Lower leg skin (tissue), 4 donors: ENCODE data around the gene GPR34. TPM values are rescaled to one million over a fixed set of nuclear protein-coding genes. Genes with fewer than 3 reads are reported as not detected.
"Not testable (repeated sequence)": the region's sequence is repeated elsewhere in the genome, so short reads cannot be mapped to it uniquely, and the experiment has no call there.

Source experiments
- DNase-seq, 2 donors: peaks; one replicate each; pipeline ENCODE4 v3.0.0-alpha.2; 2019; ENCODE audit warnings: low spot score in 2 of 2
- H3K4me3 ChIP-seq: fragments of 200-600 bp; sonication (generic); 2 replicates; pipeline ENCODE4 v1.5.1; 2017; ENCODE audit warnings: mild to moderate bottlenecking, low read depth; ENCODE audit not compliant: poor library complexity, severe bottlenecking
- POLR2A ChIP-seq, 2 donors: fragments of 450-650 bp; IDR thresholded peaks; one replicate each; pipeline ENCODE4 v1.6.1; 2016 to 2017; ENCODE audit warnings: antibody characterized with exemption in 2 of 2, mild to moderate bottlenecking in 1 of 2, moderate library complexity in 1 of 2
- WGBS, 2 donors: methylation state at CpG; one replicate each; pipeline ENCODE4 v1.1.5; 2018; 5-methylcytosine and 5-hydroxymethylcytosine counted together
- intact Hi-C: fragments of 100-400 bp; cut with DNase I; formaldehyde crosslinking; loops from one replicate; pipeline ENCODE4 v1.15.0; 2023; ENCODE audit warnings: low total_unique reads
- total RNA-seq, 4 donors: library from RNA; depleted of rRNA; stranded (reverse); fragments of >200 nt; gene quantifications; one replicate each; pipeline ENCODE4 v1.1.0, GENCODE V29; 2016
- TF ChIP-seq, protein P1 (sequence below), 3 donors: fragments of 450-650 bp; IDR thresholded peaks; one replicate each; pipeline ENCODE4 v1.5.1; 2016; ENCODE audit warnings: antibody characterized with exemption in 3 of 3, mild to moderate bottlenecking in 3 of 3, moderate library complexity in 2 of 3

GPR34 gene, protein sequence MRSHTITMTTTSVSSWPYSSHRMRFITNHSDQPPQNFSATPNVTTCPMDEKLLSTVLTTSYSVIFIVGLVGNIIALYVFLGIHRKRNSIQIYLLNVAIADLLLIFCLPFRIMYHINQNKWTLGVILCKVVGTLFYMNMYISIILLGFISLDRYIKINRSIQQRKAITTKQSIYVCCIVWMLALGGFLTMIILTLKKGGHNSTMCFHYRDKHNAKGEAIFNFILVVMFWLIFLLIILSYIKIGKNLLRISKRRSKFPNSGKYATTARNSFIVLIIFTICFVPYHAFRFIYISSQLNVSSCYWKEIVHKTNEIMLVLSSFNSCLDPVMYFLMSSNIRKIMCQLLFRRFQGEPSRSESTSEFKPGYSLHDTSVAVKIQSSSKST
- total RNA-seq = 1 to 10 TPM; 1.4 to 4.1 (median 1.9) TPM

DNA sequence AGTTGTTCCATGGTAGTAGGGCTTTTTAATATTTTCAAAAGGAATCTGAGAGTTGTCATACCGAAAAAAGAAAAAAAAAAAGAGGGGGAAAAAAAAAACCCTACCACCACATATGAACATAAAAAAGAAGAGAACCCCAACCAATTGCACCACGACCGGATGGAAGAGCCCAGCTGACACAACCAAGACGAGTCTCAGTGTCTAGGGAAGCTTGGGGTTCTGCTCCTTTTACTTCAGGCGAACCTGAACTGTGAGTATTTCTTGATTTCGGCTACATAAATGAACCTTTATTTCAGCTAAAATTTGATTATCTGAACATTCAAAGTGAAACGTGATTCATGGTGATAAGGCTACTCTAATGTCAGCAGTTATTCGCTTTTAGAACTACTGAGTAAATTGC is at the start of gene GPR34:
TSS of gene GPR34 (plus strand) at position 139 of the 400 bp plus-strand sequence. CDS start 6,661 bp downstream, outside the sequence.
- intact Hi-C loops = no loop called here
- H3K4me3 ChIP-seq = no peak within 1 kb of the TSS
- TF ChIP-seq, protein P1, sequence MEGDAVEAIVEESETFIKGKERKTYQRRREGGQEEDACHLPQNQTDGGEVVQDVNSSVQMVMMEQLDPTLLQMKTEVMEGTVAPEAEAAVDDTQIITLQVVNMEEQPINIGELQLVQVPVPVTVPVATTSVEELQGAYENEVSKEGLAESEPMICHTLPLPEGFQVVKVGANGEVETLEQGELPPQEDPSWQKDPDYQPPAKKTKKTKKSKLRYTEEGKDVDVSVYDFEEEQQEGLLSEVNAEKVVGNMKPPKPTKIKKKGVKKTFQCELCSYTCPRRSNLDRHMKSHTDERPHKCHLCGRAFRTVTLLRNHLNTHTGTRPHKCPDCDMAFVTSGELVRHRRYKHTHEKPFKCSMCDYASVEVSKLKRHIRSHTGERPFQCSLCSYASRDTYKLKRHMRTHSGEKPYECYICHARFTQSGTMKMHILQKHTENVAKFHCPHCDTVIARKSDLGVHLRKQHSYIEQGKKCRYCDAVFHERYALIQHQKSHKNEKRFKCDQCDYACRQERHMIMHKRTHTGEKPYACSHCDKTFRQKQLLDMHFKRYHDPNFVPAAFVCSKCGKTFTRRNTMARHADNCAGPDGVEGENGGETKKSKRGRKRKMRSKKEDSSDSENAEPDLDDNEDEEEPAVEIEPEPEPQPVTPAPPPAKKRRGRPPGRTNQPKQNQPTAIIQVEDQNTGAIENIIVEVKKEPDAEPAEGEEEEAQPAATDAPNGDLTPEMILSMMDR (IDR thresholded peaks at IDR 0.05) = no peak
- no peak for TF ChIP-seq POLR2A (IDR thresholded peaks at IDR 0.05)
- WGBS, 2 donors = 60 to 80% methylated on average over 8 of the region's 8 CpGs
- no peak for DNase-seq

DNA sequence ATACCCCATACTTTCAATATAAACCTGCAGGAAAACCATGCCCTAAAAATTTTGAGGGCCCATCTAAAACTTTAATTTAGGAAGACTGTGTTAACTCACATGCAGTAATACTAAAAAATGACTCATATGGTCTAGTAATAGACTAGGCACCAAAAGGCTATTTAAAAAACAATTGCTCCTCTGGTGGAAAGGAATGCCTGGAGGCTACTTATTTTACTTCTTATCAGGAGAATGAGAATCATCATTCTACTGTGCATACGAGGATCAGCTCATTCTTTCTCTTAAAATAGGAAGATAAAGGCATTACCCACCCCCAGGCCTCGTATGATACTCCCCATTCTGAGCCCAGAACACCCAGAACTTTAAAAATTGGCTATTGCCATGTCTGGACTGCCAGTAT is 42.6 kb upstream of the GPR34 start:
- intact Hi-C loops, H3K4me3 ChIP-seq, DNase-seq: not testable (repeated sequence)
- 63 to 90% methylated on average over 2 of the region's 2 CpGs for WGBS, 2 donors

DNA sequence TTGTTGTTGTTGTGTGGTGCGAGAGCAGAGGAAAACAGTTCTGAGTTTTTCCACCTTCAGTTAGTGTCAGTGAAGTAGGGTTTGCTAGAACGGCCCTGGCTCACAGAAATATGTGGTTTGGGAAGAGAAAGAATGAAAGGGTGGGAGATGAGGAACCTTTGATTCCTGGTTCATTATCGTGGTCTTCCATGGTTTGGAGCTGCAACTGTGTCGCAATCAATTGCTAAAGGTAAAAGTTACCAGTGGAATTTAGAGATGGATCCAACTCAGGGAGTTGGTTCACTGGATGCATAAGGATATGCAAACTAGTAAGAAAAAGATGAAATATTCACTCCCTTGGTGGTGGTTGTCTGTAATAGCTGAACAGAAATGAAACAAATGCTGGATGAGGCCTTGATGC is 35.6 kb upstream of the GPR34 start:
- no peak overlapping the region for H3K4me3 ChIP-seq
- 82 to 100% methylated on average over 4 of the region's 4 CpGs for WGBS, 2 donors
- no peak for DNase-seq
- intact Hi-C loops = no loop called here
- TF ChIP-seq, protein P1 (IDR thresholded peaks at IDR 0.05) = no peak
- no peak for TF ChIP-seq POLR2A (IDR thresholded peaks at IDR 0.05)

DNA sequence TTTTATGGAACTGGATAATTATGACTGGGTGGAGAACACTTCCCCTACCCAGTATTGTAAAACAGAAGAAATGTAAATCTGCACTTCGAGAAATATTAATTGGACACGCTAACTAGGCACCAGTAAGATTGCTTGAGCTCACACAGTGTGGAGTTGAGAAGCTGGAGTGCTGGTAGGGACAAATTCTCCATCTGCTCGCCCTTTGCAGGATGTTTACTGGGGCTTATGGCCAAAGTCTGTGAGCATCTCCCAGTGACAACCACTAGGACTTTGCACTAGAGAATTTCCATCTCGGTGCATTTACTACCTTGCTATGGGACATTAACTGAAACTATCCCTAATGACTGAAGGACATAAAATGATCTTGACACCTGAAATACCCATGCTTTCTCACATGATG is 33.7 kb upstream of the GPR34 start:
- TF ChIP-seq POLR2A (IDR thresholded peaks at IDR 0.05) = no peak
- TF ChIP-seq, protein P1 (IDR thresholded peaks at IDR 0.05) = no peak
- intact Hi-C loops = no loop called here
- DNase-seq = no peak
- 88 to 96% methylated on average over 4 of the region's 4 CpGs for WGBS, 2 donors
- H3K4me3 ChIP-seq = no peak overlapping the region

DNA sequence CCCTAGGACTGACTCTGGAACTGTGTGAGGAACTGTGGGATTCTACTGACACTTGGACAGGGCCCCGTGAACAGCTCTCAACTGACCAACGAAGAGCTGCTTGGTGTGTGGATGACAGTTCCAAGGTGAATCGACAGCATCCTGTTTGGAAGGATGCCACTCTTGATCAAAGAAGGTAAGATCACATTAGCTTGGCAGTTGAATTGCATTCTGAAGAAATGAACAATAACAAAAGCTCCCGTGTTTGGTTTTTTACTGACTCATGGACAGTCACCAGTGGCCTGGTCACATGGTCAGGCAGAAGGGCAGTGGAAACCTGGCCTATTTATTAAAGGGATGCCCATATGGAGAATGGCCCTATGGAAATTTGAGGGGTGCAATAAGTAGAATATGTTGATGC is 33.1 kb upstream of the GPR34 start:
- TF ChIP-seq, protein P1 (IDR thresholded peaks at IDR 0.05) = no peak
- TF ChIP-seq POLR2A (IDR thresholded peaks at IDR 0.05) = no peak
- no peak for DNase-seq
- WGBS, 2 donors = 76 to 92% methylated on average over 4 of the region's 4 CpGs
- intact Hi-C loops = no loop called here
- no peak overlapping the region for H3K4me3 ChIP-seq

DNA sequence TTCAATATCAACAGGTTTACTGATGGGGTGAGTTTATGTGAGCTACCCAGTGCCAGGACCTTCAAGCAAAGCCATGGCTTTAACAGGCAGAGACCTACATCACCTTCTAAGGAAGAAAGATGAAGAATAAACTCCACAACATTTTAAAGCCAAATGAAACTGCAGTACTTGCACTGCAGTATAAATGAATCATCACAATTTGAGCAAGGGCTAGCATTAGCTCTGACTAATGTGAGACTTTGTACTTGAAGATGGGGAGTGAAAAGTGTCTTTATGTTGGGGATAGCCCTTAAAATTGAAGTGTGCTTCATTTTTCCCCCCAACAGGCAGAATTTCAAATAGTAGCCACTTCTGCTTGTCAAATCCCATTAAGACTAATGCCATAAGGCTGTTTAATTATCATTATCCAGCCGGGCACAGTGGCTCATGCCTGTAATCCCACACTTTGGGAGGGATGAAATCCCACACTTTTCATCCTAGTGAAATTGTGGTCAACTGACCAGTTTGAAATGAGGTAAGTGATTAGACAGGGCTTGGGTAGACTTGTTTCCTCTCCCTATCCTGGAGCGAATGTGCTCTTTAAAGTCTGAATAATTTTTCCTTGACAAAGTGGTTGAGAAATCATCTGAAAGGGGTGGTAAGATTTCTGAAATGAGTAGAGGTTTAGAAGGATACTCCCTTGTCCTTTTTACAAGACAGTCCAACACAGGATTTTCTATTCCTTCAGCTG is 27.2 kb upstream of the GPR34 start:
- DNase-seq = no peak
- no peak for TF ChIP-seq POLR2A (IDR thresholded peaks at IDR 0.05)
- TF ChIP-seq, protein P1 (IDR thresholded peaks at IDR 0.05) = no peak
- WGBS, 2 donors = 90 to 93% methylated on average over 2 of the region's 2 CpGs
- intact Hi-C loops = no loop called here
- H3K4me3 ChIP-seq = no peak overlapping the region
